ENCODE measurements around the gene IMP3. TPM values are rescaled to one million over a fixed set of nuclear protein-coding genes. Genes with fewer than 3 reads are reported as not detected.
"Not testable (repeated sequence)": the region's sequence is repeated elsewhere in the genome, so short reads cannot be mapped to it uniquely, and the experiment has no call there.

IMP3 gene
- total RNA-seq, 1 donor from 2014 or later = 54.9 TPM

GRCh38 chr15:75636026-75636425, 4.0 kb downstream of the IMP3 start:
- H3K36me3 ChIP-seq = peaks cover 7% of the 10 kb centered on the region
- no peak overlapping the region for H3K27ac ChIP-seq
- ATAC-seq (no peak), DNase-seq (no peak)
- H3K9me3 ChIP-seq = no peaks in the 10 kb centered on the region
- TF ChIP-seq CTCF (IDR thresholded peaks at IDR 0.05) = no peak
- no peaks in the 10 kb centered on the region for H3K27me3 ChIP-seq
- H3K4me1 ChIP-seq = peaks cover 25% of the 10 kb centered on the region
- intact Hi-C loops (cut with DNase I) = no loop called here
- H3K4me3 ChIP-seq = no peak overlapping the region

GRCh38 chr15:75633922-75634321, 6.1 kb downstream of the IMP3 start:
- intact Hi-C loops (cut with DNase I); H3K36me3 ChIP-seq; H3K27ac ChIP-seq; H3K4me3 ChIP-seq; ATAC-seq; DNase-seq; H3K27me3 ChIP-seq; H3K9me3 ChIP-seq: not testable (repeated sequence)
- peaks cover 18% of the 10 kb centered on the region for H3K4me1 ChIP-seq

- intact Hi-C loops (cut with DNase I) = no loop called here
- H3K4me3 ChIP-seq = no peak overlapping the region
- no peak overlapping the region for H3K27ac ChIP-seq
- no peaks in the 10 kb centered on the region for H3K9me3 ChIP-seq
- DNase-seq (no peak), ATAC-seq (no peak)
- TF ChIP-seq CTCF (IDR thresholded peaks at IDR 0.05) = no peak
- H3K27me3 ChIP-seq = no peaks in the 10 kb centered on the region
- no peaks in the 10 kb centered on the region for H3K4me1 ChIP-seq
- no peaks in the 10 kb centered on the region for H3K36me3 ChIP-seq
Observed at GRCh38 chr15:75631935-75632334, 8.1 kb downstream of the IMP3 start.

- peak; percentile 97 for ATAC-seq
- Histone ChIP-seq H3K9me3 (no peaks in the 10 kb centered on the region), H3K4me3 (peak within 1 kb of the TSS; percentile 92), H3K36me3 (no peaks in the 10 kb centered on the region), H3K4me1 (peaks cover 14% of the 10 kb centered on the region), H3K27ac (peak within 1 kb of the TSS; percentile 95), H3K27me3 (no peaks in the 10 kb centered on the region)
- intact Hi-C loops (cut with DNase I) = no loop called here
- peak; percentile 97 for DNase-seq
- no peak for TF ChIP-seq CTCF (IDR thresholded peaks at IDR 0.05)
Observed at GRCh38 chr15:75625542-75626347, 14.3 kb downstream of the IMP3 start, which contains the start of gene SNUPN. Gene SNUPN, minus strand, starts transcription at chr15:75625725. Its CDS starts 4,674 bp downstream, at chr15:75621051.

GRCh38 chr15:75622505-75622904, 17.5 kb downstream of the IMP3 start:
- no peak for ATAC-seq
- TF ChIP-seq CTCF (IDR thresholded peaks at IDR 0.05) = no peak
- peaks cover 25% of the 10 kb centered on the region for H3K4me1 ChIP-seq
- peak overlapping the region; percentile 11 for H3K27ac ChIP-seq
- intact Hi-C loops (cut with DNase I) = no loop called here
- no peak for DNase-seq
- no peak overlapping the region for H3K4me3 ChIP-seq
- no peaks in the 10 kb centered on the region for H3K27me3 ChIP-seq
- no peaks in the 10 kb centered on the region for H3K9me3 ChIP-seq
- H3K36me3 ChIP-seq = peaks cover 27% of the 10 kb centered on the region

- TF ChIP-seq CTCF (IDR thresholded peaks at IDR 0.05) = peak; percentile 31
- Histone ChIP-seq H3K27ac (peak overlapping the region; percentile 72), H3K36me3 (peaks cover 43% of the 10 kb centered on the region), H3K9me3 (no peaks in the 10 kb centered on the region), H3K4me3 (peak overlapping the region; percentile 12), H3K4me1 (peaks cover 21% of the 10 kb centered on the region), H3K27me3 (no peaks in the 10 kb centered on the region)
- ATAC-seq (peak; percentile 54), DNase-seq (peak; percentile 76)
- intact Hi-C loops (cut with DNase I) = no loop called here
Observed at GRCh38 chr15:75620841-75621391, 19.1 kb downstream of the IMP3 start.

Measured in upper lobe of right lung (tissue), 1 donor.